ENCODE data around the gene GNG11.
"Not testable (repeated sequence)": the region's sequence is repeated elsewhere in the genome, so short reads cannot be mapped to it uniquely, and the experiment has no call there.

GNG11 gene

DNA sequence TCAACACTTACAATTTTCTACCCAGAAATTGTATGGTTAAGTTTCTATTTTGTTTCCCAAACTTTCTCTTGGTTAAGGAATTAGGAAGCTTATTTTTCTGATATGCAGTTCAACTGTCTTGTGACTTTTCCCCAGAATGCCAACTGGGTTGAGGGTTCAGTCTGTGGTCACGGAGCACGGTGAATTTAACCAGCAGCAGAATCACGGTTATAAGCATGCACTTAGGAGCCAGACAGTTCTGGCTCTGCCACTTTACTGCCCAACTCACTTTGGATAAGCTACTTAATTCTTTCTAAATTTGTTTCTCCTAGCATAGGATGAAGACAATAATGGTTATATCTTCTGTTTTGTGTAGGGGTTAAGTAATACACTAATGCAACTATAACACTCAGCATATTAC, 10.3 kb upstream of the GNG11 start:
- not testable (repeated sequence) for H3K9ac ChIP-seq (ENCODE audit: low read depth in 1 of 2, low read length in 2 of 2); H3K27ac ChIP-seq (ENCODE audit: low read depth, low read length); H3K4me1 ChIP-seq (ENCODE audit: control insufficient read depth in 1 of 2, insufficient read depth in 2 of 2, low read length in 2 of 2); H3K9me3 ChIP-seq (ENCODE audit: control insufficient read depth in 1 of 2, low read length in 2 of 2); H3K27me3 ChIP-seq (ENCODE audit: control insufficient read depth in 1 of 2, insufficient read depth in 2 of 2, low read length in 2 of 2); H3K36me3 ChIP-seq (ENCODE audit: control insufficient read depth in 1 of 2, insufficient read depth in 2 of 2, low read length in 2 of 2); H3K4me3 ChIP-seq (ENCODE audit: low read depth in 1 of 2, low read length in 2 of 2)

DNA sequence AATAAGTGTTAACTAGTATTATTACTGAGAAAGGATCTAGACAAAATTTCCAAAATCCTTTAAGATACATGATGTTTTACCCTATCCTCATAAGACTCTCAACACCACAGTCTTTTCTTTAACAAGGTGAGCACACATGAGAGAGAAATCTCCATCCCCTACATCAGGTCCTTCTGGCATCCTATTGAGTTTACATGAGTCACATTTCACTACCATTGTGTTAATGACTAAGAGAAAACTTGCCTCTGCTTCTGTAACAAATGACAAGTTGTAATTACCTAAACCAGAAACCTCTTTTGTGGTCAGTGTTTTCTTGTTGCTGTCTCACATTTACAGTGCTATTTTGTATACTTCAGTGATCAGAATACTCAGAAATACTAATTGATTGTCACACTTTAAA, 9.9 kb upstream of the GNG11 start:
- H3K27ac ChIP-seq (ENCODE audit: low read depth, low read length); H3K9me3 ChIP-seq (ENCODE audit: control insufficient read depth in 1 of 2, low read length in 2 of 2); H3K36me3 ChIP-seq (ENCODE audit: control insufficient read depth in 1 of 2, insufficient read depth in 2 of 2, low read length in 2 of 2); H3K9ac ChIP-seq (ENCODE audit: low read depth in 1 of 2, low read length in 2 of 2); H3K27me3 ChIP-seq (ENCODE audit: control insufficient read depth in 1 of 2, insufficient read depth in 2 of 2, low read length in 2 of 2); H3K4me3 ChIP-seq (ENCODE audit: low read depth in 1 of 2, low read length in 2 of 2); H3K4me1 ChIP-seq (ENCODE audit: control insufficient read depth in 1 of 2, insufficient read depth in 2 of 2, low read length in 2 of 2): not testable (repeated sequence)

DNA sequence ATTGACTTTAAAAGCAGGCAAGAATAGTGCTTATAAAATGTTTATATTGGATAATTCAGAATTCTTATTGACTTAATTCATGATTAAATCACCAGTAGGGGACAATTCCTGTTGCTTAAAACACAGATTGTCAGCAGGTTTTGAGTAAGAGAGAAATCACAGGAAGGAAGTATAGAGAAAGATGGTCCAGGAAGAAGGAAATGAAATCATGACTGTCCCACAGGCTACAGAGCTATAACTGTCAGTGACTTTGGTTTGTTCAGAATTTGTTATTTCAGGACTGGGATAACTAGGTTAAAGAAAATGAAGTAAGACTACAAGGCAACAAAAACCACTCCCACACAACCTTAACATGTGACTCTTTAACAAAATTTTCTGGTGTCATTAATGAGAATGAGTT, 8.3 kb upstream of the GNG11 start:
- no peaks in the 10 kb centered on the region for H3K27me3 ChIP-seq (ENCODE audit: control insufficient read depth in 1 of 2, insufficient read depth in 2 of 2, low read length in 2 of 2)
- H3K27ac ChIP-seq (ENCODE audit: low read depth, low read length): no peak overlapping the region

DNA sequence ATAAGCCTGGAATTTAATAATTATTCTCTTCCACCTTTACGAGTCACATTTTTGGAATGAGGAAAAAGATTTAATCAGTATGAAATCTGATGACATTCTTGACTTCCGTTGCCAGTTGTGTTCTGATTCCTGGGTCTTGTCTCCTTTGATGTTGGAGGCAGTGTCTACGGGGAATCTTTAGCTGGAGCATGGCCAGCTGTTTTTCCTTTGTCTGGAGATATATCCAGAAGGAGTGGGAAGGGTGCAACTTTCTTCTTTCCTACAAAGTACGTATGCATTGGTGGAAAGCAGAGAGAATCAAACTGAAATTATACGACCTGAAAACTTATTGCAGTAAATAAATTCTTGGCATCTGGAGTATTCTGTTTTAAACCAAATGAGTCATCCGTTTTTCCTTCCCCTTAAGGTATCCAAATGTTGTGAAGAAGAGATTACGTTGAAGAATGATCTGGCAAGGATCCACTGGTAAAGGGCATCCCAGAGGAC, 6.9 kb upstream of the GNG11 start:
- Histone ChIP-seq H3K27ac (ENCODE audit: low read depth, low read length) (no peak overlapping the region), H3K4me3 (ENCODE audit: low read depth in 1 of 2, low read length in 2 of 2) (no peak overlapping the region), H3K36me3 (ENCODE audit: control insufficient read depth in 1 of 2, insufficient read depth in 2 of 2, low read length in 2 of 2) (no peaks in the 10 kb centered on the region)

More for the DNA sequence above, 8.3 kb upstream of the GNG11 start:
- no peaks in the 10 kb centered on the region for H3K9me3 ChIP-seq (ENCODE audit: control insufficient read depth in 1 of 2, low read length in 2 of 2)
- H3K36me3 ChIP-seq (ENCODE audit: control insufficient read depth in 1 of 2, insufficient read depth in 2 of 2, low read length in 2 of 2): no peaks in the 10 kb centered on the region
- H3K9ac ChIP-seq (ENCODE audit: low read depth in 1 of 2, low read length in 2 of 2): no peak overlapping the region
- H3K4me3 ChIP-seq (ENCODE audit: low read depth in 1 of 2, low read length in 2 of 2): no peak overlapping the region
- no peaks in the 10 kb centered on the region for H3K4me1 ChIP-seq (ENCODE audit: control insufficient read depth in 1 of 2, insufficient read depth in 2 of 2, low read length in 2 of 2)

DNA sequence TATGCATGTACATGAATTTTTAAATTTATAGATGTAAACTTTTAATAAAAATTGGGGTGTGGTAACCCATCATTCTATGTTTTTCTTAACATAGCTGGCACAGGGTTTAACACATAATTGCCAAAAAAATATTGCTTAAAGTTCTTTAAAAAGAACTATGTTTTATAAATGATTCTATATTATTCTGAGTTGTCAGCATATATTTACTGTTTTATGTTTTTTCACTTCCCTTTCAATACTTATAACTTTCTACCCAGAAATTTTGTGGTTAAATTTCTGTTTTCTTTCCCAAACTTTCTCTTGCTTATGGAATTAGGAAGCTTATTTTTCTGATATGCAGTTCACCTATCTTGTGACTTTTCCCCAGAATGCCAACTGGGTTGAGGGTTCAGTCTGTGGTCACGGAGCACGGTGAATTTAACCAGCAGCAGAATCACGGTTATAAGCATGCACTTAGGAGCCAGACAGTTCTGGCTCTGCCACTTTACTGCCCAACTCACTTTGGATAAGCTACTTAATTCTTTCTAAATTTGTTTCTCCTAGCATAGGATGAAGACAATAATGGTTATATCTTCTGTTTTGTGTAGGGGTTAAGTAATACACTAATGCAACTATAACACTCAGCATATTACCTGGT, 6.2 kb upstream of the GNG11 start:
- H3K4me1 ChIP-seq (ENCODE audit: control insufficient read depth in 1 of 2, insufficient read depth in 2 of 2, low read length in 2 of 2); H3K36me3 ChIP-seq (ENCODE audit: control insufficient read depth in 1 of 2, insufficient read depth in 2 of 2, low read length in 2 of 2); H3K9ac ChIP-seq (ENCODE audit: low read depth in 1 of 2, low read length in 2 of 2); H3K9me3 ChIP-seq (ENCODE audit: control insufficient read depth in 1 of 2, low read length in 2 of 2); H3K27ac ChIP-seq (ENCODE audit: low read depth, low read length); H3K27me3 ChIP-seq (ENCODE audit: control insufficient read depth in 1 of 2, insufficient read depth in 2 of 2, low read length in 2 of 2); H3K4me3 ChIP-seq (ENCODE audit: low read depth in 1 of 2, low read length in 2 of 2): not testable (repeated sequence)

More for the DNA sequence above, 6.9 kb upstream of the GNG11 start:
- Histone ChIP-seq H3K27me3 (ENCODE audit: control insufficient read depth in 1 of 2, insufficient read depth in 2 of 2, low read length in 2 of 2) (no peaks in the 10 kb centered on the region), H3K4me1 (ENCODE audit: control insufficient read depth in 1 of 2, insufficient read depth in 2 of 2, low read length in 2 of 2) (no peaks in the 10 kb centered on the region), H3K9me3 (ENCODE audit: control insufficient read depth in 1 of 2, low read length in 2 of 2) (no peaks in the 10 kb centered on the region), H3K9ac (ENCODE audit: low read depth in 1 of 2, low read length in 2 of 2) (no peak overlapping the region)

DNA sequence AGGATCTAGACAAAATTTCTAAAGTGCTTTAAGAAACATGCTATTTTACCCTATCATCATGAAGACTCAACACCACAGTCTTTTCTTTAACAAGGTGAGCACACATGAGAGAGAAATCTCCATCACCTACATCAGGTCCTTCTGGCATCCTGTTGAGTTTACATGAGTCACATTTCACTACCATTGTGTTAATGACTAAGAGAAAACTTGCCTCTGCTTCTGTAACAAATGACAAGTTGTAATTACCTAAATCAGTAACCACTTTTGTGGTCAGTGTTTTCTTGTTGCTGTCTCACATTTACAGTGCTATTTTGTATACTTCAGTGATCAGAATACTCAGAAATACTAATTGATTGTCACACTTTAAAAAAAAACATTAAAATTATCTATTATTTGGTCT, 5.6 kb upstream of the GNG11 start:
- H3K27ac ChIP-seq (ENCODE audit: low read depth, low read length); H3K27me3 ChIP-seq (ENCODE audit: control insufficient read depth in 1 of 2, insufficient read depth in 2 of 2, low read length in 2 of 2); H3K4me1 ChIP-seq (ENCODE audit: control insufficient read depth in 1 of 2, insufficient read depth in 2 of 2, low read length in 2 of 2): not testable (repeated sequence)

DNA sequence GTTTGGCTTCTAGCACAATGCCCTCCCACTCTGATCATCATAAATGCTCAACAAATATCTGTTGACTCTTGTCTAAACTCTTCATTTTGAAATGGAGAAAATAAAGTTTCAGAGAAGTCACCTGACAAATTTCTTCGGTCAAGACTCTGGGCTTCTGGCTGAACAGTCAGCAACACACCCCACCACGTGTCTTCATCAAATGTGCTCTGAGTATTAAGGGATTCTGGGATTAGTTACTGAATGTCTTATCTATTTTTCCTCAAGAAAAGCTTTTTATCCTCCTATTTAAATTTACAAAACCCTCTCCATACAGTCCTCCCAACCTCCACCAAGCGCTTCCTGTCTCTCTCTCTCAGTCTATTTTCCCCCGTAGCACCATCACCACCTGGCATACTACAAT, 5.2 kb upstream of the GNG11 start:
- not testable (repeated sequence) for H3K9ac ChIP-seq (ENCODE audit: low read depth in 1 of 2, low read length in 2 of 2); H3K9me3 ChIP-seq (ENCODE audit: control insufficient read depth in 1 of 2, low read length in 2 of 2); H3K27me3 ChIP-seq (ENCODE audit: control insufficient read depth in 1 of 2, insufficient read depth in 2 of 2, low read length in 2 of 2); H3K4me3 ChIP-seq (ENCODE audit: low read depth in 1 of 2, low read length in 2 of 2); H3K4me1 ChIP-seq (ENCODE audit: control insufficient read depth in 1 of 2, insufficient read depth in 2 of 2, low read length in 2 of 2); H3K27ac ChIP-seq (ENCODE audit: low read depth, low read length); H3K36me3 ChIP-seq (ENCODE audit: control insufficient read depth in 1 of 2, insufficient read depth in 2 of 2, low read length in 2 of 2)

More for the DNA sequence above, 5.6 kb upstream of the GNG11 start:
- H3K9ac ChIP-seq (ENCODE audit: low read depth in 1 of 2, low read length in 2 of 2); H3K36me3 ChIP-seq (ENCODE audit: control insufficient read depth in 1 of 2, insufficient read depth in 2 of 2, low read length in 2 of 2); H3K9me3 ChIP-seq (ENCODE audit: control insufficient read depth in 1 of 2, low read length in 2 of 2); H3K4me3 ChIP-seq (ENCODE audit: low read depth in 1 of 2, low read length in 2 of 2): not testable (repeated sequence)

DNA sequence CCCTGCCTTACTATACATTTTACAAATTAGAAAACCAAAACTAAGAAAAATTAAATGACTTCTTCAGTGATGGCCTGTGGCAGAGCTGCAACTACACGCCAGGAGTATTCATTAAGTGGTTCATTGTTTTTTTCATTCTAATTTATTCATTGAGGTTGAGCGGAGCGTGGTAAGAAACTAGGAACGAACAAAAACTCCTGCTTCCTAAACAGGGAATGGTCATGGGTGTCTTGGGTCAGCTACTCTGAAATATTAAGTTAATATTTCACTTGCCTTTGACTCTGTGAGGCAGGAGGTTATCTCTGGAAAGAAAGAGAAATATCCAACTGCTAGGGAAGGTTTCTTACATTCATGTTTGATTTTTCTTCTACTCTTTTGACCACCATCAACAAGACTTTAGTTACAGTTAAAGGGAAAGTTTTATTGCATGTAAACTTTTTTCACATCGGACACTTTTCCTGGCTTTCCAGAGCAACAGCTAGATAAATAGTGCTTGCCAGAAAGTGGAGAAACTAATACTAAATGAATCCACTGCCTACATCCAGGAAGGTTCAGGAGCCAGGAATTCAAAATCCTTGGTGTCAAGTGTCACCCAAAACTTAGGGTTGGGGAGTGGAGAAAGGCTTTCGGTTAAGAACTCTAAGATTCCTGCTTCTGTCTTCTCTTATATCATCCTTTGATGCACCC, 896 bp upstream of the GNG11 start:
- Histone ChIP-seq H3K27ac (ENCODE audit: low read depth, low read length) (peak overlapping the region; percentile 44), H3K27me3 (ENCODE audit: control insufficient read depth in 1 of 2, insufficient read depth in 2 of 2, low read length in 2 of 2) (peaks cover 10 to 17% of the 10 kb centered on the region in 2 donors), H3K4me3 (ENCODE audit: low read depth in 1 of 2, low read length in 2 of 2) (no peak overlapping the region), H3K9me3 (ENCODE audit: control insufficient read depth in 1 of 2, low read length in 2 of 2) (no peaks in the 10 kb centered on the region), H3K36me3 (ENCODE audit: control insufficient read depth in 1 of 2, insufficient read depth in 2 of 2, low read length in 2 of 2) (no peaks in the 10 kb centered on the region), H3K9ac (ENCODE audit: low read depth in 1 of 2, low read length in 2 of 2) (no peak overlapping the region), H3K4me1 (ENCODE audit: control insufficient read depth in 1 of 2, insufficient read depth in 2 of 2, low read length in 2 of 2) (peaks cover 0 to 3% of the 10 kb centered on the region in 2 donors)

DNA sequence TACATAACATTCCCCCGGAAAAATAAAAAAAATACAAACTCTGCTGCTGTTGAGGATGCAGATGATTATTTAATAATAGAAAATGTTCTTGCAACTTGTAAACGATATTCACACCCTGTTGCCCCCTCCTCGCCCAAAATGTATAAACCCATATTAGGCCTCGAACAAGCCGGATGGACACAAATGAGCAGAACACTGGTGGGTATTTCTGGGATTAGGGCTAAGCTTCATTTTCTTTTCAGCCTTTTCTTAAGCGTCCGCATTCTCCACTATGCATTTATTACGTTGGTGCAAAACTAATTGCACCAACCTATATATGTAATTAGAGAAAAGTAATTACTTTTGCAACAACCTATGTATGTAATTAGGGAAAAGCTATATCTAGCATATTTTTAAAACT, 349 bp upstream of the GNG11 start:
- H3K9ac ChIP-seq (ENCODE audit: low read depth in 1 of 2, low read length in 2 of 2): peak overlapping the region in 1 of 2 donors; percentile 66
- no peaks in the 10 kb centered on the region for H3K36me3 ChIP-seq (ENCODE audit: control insufficient read depth in 1 of 2, insufficient read depth in 2 of 2, low read length in 2 of 2)
- peak overlapping the region; percentile 77 for H3K27ac ChIP-seq (ENCODE audit: low read depth, low read length)

DNA sequence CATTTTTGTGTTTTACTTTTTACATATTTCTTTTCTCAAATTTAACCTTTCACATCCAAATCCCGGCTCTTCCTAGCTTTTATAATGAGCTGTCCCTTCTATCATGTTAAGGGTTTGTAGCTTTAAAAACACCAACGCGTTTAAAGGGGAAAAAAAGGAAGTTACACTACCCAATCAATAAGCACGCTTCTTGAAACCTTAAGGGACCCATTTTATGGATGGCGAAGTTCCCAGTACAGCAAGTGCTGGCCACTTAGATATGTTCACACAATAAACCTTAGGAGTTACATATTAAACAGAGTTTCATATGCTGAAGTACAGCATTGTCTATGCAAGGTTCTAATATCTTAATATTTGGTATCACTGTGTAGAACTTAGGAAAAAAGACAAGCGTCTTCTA, 1.8 kb downstream of the GNG11 start:
- Histone ChIP-seq H3K4me3 (ENCODE audit: low read depth in 1 of 2, low read length in 2 of 2) (peak overlapping the region; percentile 38 to 64), H3K27ac (ENCODE audit: low read depth, low read length) (no peak overlapping the region), H3K27me3 (ENCODE audit: control insufficient read depth in 1 of 2, insufficient read depth in 2 of 2, low read length in 2 of 2) (peaks cover 10 to 17% of the 10 kb centered on the region in 2 donors), H3K9ac (ENCODE audit: low read depth in 1 of 2, low read length in 2 of 2) (peak overlapping the region in 1 of 2 donors; percentile 12), H3K9me3 (ENCODE audit: control insufficient read depth in 1 of 2, low read length in 2 of 2) (no peaks in the 10 kb centered on the region), H3K4me1 (ENCODE audit: control insufficient read depth in 1 of 2, insufficient read depth in 2 of 2, low read length in 2 of 2) (peaks cover 0 to 3% of the 10 kb centered on the region in 2 donors), H3K36me3 (ENCODE audit: control insufficient read depth in 1 of 2, insufficient read depth in 2 of 2, low read length in 2 of 2) (no peaks in the 10 kb centered on the region)

More for the DNA sequence above, 349 bp upstream of the GNG11 start:
- H3K9me3 ChIP-seq (ENCODE audit: control insufficient read depth in 1 of 2, low read length in 2 of 2): no peaks in the 10 kb centered on the region
- peaks cover 10 to 17% of the 10 kb centered on the region in 2 donors for H3K27me3 ChIP-seq (ENCODE audit: control insufficient read depth in 1 of 2, insufficient read depth in 2 of 2, low read length in 2 of 2)
- H3K4me3 ChIP-seq (ENCODE audit: low read depth in 1 of 2, low read length in 2 of 2): peak overlapping the region; percentile 64 to 74
- peaks cover 0 to 3% of the 10 kb centered on the region in 2 donors for H3K4me1 ChIP-seq (ENCODE audit: control insufficient read depth in 1 of 2, insufficient read depth in 2 of 2, low read length in 2 of 2)

Data from duodenal mucosa (tissue), 2 donors.